HL-60 (cell line): ENCODE measurements around the gene PRDM12.

Source experiments
- DNase-seq, 2 experiments: peaks; one replicate each; pipeline ENCODE4 v3.0.0-alpha.2; 2010 to 2020; ENCODE audit warnings: low read depth in 1 of 2, low spot score in 1 of 2
- H3K27ac ChIP-seq: fragments of 250-450 bp; sonication (Bioruptor Pico); replicated peaks from 2 replicates; pipeline ENCODE4 v1.5.1; 2020; ENCODE audit warnings: mild to moderate bottlenecking, moderate library complexity
- H3K27me3 ChIP-seq: fragments of 250-450 bp; sonication (Bioruptor Pico); 2 replicates; pipeline ENCODE4 v1.5.1; 2021; ENCODE audit warnings: mild to moderate bottlenecking, moderate library complexity; ENCODE audit not compliant: insufficient read depth, poor library complexity, severe bottlenecking
- H3K4me3 ChIP-seq: replicated peaks from 2 replicates; pipeline ENCODE4 v1.5.1; 2011; ENCODE audit warnings: mild to moderate bottlenecking, control low read depth, low read length; ENCODE audit not compliant: insufficient read depth
- CTCF ChIP-seq: IDR thresholded peaks from one replicate; pipeline ENCODE4 v1.5.1; 2011; ENCODE audit warnings: low read length, control low read depth, inconsistent platforms; ENCODE audit not compliant: insufficient read depth
- GABPA ChIP-seq: IDR thresholded peaks from 2 replicates; pipeline ENCODE4 v1.6.1; 2012; ENCODE audit warnings: low read depth
- POLR2AphosphoS5 ChIP-seq: IDR thresholded peaks from 2 replicates; pipeline ENCODE4 v1.6.1; 2012; ENCODE audit warnings: low read depth
- SPI1 ChIP-seq: IDR thresholded peaks from 2 replicates; pipeline ENCODE4 v1.6.1; 2012; ENCODE audit warnings: low read depth, mild to moderate bottlenecking, borderline replicate concordance
- TF ChIP-seq, protein P1 (sequence below): IDR thresholded peaks from 2 replicates; pipeline ENCODE4 v1.6.1; 2012; ENCODE audit warnings: low read depth; ENCODE audit not compliant: insufficient replicate concordance

PRDM12 gene

DNA sequence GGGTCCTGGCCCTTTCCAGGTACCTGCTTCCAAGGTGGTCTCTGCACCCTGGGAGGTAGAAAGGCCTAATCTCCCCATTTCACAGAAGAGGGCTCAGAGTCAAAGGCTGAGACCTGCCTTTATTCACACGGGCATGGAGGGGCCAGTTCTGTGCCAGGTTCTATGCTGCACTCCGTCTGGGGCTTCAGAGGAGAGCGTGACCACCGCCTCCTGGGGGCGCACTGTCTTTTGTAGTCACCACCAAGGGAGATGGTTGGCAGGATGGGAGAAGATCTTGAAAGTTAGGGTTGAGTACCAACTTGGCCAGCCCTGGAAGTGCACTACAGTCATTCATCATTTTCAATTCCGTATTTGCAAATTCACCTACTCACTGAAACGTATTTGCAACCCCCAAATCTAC is 23.7 kb upstream of the PRDM12 start:
- no peaks in the 10 kb centered on the region for H3K27me3 ChIP-seq
- no peak for TF ChIP-seq POLR2AphosphoS5
- TF ChIP-seq, protein P1, sequence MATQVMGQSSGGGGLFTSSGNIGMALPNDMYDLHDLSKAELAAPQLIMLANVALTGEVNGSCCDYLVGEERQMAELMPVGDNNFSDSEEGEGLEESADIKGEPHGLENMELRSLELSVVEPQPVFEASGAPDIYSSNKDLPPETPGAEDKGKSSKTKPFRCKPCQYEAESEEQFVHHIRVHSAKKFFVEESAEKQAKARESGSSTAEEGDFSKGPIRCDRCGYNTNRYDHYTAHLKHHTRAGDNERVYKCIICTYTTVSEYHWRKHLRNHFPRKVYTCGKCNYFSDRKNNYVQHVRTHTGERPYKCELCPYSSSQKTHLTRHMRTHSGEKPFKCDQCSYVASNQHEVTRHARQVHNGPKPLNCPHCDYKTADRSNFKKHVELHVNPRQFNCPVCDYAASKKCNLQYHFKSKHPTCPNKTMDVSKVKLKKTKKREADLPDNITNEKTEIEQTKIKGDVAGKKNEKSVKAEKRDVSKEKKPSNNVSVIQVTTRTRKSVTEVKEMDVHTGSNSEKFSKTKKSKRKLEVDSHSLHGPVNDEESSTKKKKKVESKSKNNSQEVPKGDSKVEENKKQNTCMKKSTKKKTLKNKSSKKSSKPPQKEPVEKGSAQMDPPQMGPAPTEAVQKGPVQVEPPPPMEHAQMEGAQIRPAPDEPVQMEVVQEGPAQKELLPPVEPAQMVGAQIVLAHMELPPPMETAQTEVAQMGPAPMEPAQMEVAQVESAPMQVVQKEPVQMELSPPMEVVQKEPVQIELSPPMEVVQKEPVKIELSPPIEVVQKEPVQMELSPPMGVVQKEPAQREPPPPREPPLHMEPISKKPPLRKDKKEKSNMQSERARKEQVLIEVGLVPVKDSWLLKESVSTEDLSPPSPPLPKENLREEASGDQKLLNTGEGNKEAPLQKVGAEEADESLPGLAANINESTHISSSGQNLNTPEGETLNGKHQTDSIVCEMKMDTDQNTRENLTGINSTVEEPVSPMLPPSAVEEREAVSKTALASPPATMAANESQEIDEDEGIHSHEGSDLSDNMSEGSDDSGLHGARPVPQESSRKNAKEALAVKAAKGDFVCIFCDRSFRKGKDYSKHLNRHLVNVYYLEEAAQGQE, result no peak
- no peak for TF ChIP-seq GABPA
- TF ChIP-seq CTCF, result no peak
- TF ChIP-seq SPI1, result no peak
- no peak overlapping the region for H3K4me3 ChIP-seq
- DNase-seq, result no peak
- no peak overlapping the region for H3K27ac ChIP-seq

DNA sequence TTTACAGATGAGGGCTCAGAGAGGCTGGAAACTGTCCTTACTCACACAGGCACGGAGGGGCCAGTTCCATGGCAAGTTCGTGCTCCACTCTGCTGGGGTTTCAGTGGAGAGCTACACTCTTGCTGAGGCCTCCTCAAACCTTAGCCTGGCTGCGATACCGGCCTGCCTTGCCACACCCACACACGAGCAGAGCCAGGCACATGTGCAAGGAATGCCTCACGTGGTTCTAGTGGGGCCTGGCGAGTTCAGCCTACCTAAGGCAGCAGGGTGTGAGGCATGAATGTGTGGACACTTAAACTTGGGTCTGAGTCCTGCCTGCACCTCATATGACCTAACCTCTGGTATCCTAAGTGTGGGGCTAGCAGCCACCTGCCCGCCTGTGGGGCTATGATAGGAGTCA is 21.5 kb upstream of the PRDM12 start:
- DNase-seq, result no peak
- TF ChIP-seq SPI1 (no peak), POLR2AphosphoS5 (no peak), CTCF (no peak), GABPA (no peak)
- TF ChIP-seq, protein P1, result no peak
- Histone ChIP-seq H3K27ac (no peak overlapping the region), H3K27me3 (no peaks in the 10 kb centered on the region), H3K4me3 (no peak overlapping the region)

- DNase-seq, result no peak
- Histone ChIP-seq H3K4me3 (no peak overlapping the region), H3K27ac (no peak overlapping the region), H3K27me3 (peaks cover 14% of the 10 kb centered on the region)
- TF ChIP-seq POLR2AphosphoS5, result no peak
- no peak for TF ChIP-seq CTCF
- TF ChIP-seq, protein P1, result no peak
- TF ChIP-seq SPI1, result no peak
- TF ChIP-seq GABPA, result no peak
These were observed 13.2 kb upstream of the PRDM12 start for GRCh38 chr9:130651221-130651620.
